ENCODE data around the gene TMEM53. TPM values are rescaled to one million over a fixed set of nuclear protein-coding genes. Genes with fewer than 3 reads are reported as not detected.
A peak's percentile ranks its signal among the peaks of the same experiment; 100 is the strongest.

Gene TMEM53
- total RNA-seq, 1 donor from 2014 or later = 12.2 TPM

GRCh38 chr1:44621841-44622286 is 52.4 kb downstream of the TMEM53 start:
- no peak overlapping the region for H3K4me3 ChIP-seq (ENCODE audit: low read depth, low read length)
- DNase-seq (ENCODE audit: low read depth) = no peak
- no peaks in the 10 kb centered on the region for H3K27me3 ChIP-seq (ENCODE audit: control insufficient read depth, insufficient read depth, low read length)
- no peak for TF ChIP-seq CTCF (IDR thresholded peaks at IDR 0.05; ENCODE audit: insufficient read depth, low read length, poor library complexity, severe bottlenecking)
- no peaks in the 10 kb centered on the region for H3K36me3 ChIP-seq (ENCODE audit: control insufficient read depth, insufficient read depth, low read length)

GRCh38 chr1:44620072-44620471 is 54.2 kb downstream of the TMEM53 start:
- Histone ChIP-seq H3K36me3 (ENCODE audit: control insufficient read depth, insufficient read depth, low read length) (no peaks in the 10 kb centered on the region), H3K27me3 (ENCODE audit: control insufficient read depth, insufficient read depth, low read length) (no peaks in the 10 kb centered on the region), H3K4me3 (ENCODE audit: low read depth, low read length) (no peak overlapping the region)
- no peak for TF ChIP-seq CTCF (IDR thresholded peaks at IDR 0.05; ENCODE audit: insufficient read depth, low read length, poor library complexity, severe bottlenecking)
- DNase-seq (ENCODE audit: low read depth) = no peak

GRCh38 chr1:44619261-44619900 is 54.9 kb downstream of the TMEM53 start:
- Histone ChIP-seq H3K27me3 (ENCODE audit: control insufficient read depth, insufficient read depth, low read length) (no peaks in the 10 kb centered on the region), H3K4me3 (ENCODE audit: low read depth, low read length) (no peak overlapping the region), H3K36me3 (ENCODE audit: control insufficient read depth, insufficient read depth, low read length) (no peaks in the 10 kb centered on the region)
- no peak for TF ChIP-seq CTCF (IDR thresholded peaks at IDR 0.05; ENCODE audit: insufficient read depth, low read length, poor library complexity, severe bottlenecking)
- DNase-seq (ENCODE audit: low read depth) = peak; percentile 70

GRCh38 chr1:44617703-44618029 is 56.6 kb downstream of the TMEM53 start:
- Histone ChIP-seq H3K4me3 (ENCODE audit: low read depth, low read length) (no peak overlapping the region), H3K36me3 (ENCODE audit: control insufficient read depth, insufficient read depth, low read length) (no peaks in the 10 kb centered on the region), H3K27me3 (ENCODE audit: control insufficient read depth, insufficient read depth, low read length) (no peaks in the 10 kb centered on the region)
- no peak for DNase-seq (ENCODE audit: low read depth)
- no peak for TF ChIP-seq CTCF (IDR thresholded peaks at IDR 0.05; ENCODE audit: insufficient read depth, low read length, poor library complexity, severe bottlenecking)

- no peaks in the 10 kb centered on the region for H3K36me3 ChIP-seq (ENCODE audit: control insufficient read depth, insufficient read depth, low read length)
- DNase-seq (ENCODE audit: low read depth) = no peak
- H3K27me3 ChIP-seq (ENCODE audit: control insufficient read depth, insufficient read depth, low read length) = no peaks in the 10 kb centered on the region
These were observed 57.1 kb downstream of the TMEM53 start for GRCh38 chr1:44616991-44617702.

More at GRCh38 chr1:44616991-44617702, 57.1 kb downstream of the TMEM53 start:
- H3K4me3 ChIP-seq (ENCODE audit: low read depth, low read length) = peak overlapping the region; percentile 29
- TF ChIP-seq CTCF (IDR thresholded peaks at IDR 0.05; ENCODE audit: insufficient read depth, low read length, poor library complexity, severe bottlenecking) = no peak
